ENCODE data around the gene ACSL1.
"Not testable (repeated sequence)": the region's sequence is repeated elsewhere in the genome, so short reads cannot be mapped to it uniquely, and the experiment has no call there.

The ACSL1 gene

DNA sequence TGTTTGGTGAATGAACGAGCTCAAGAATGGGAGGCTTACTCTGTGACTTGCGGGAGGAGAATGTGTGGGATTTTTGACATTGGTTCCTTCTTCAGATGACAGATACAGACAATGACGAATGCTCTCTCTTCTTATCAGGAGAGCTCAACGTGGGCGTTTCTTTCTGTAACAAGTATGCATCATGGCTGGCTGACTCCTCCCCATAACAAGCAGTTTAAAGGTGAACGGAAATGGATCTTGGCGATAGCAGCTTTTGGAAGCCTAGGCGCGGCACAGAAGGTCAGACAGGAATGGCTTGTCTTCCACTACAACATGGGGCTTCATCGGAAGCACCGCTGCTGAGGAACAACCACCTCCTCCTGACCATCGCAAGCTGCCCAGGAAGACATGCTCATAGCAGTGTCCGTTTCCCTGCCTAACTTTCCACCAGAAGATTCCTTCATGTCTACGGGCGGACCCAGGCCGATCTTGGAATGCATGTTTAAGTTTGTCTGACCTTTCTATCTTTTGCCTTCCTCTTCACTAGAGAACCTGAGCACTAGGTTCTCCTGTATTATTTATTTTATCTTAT, 18.3 kb upstream of the ACSL1 start:
- TF ChIP-seq EZH2phosphoT487 (IDR thresholded peaks at IDR 0.05; ENCODE audit: low read depth), result no peak
- TF ChIP-seq, protein P1, sequence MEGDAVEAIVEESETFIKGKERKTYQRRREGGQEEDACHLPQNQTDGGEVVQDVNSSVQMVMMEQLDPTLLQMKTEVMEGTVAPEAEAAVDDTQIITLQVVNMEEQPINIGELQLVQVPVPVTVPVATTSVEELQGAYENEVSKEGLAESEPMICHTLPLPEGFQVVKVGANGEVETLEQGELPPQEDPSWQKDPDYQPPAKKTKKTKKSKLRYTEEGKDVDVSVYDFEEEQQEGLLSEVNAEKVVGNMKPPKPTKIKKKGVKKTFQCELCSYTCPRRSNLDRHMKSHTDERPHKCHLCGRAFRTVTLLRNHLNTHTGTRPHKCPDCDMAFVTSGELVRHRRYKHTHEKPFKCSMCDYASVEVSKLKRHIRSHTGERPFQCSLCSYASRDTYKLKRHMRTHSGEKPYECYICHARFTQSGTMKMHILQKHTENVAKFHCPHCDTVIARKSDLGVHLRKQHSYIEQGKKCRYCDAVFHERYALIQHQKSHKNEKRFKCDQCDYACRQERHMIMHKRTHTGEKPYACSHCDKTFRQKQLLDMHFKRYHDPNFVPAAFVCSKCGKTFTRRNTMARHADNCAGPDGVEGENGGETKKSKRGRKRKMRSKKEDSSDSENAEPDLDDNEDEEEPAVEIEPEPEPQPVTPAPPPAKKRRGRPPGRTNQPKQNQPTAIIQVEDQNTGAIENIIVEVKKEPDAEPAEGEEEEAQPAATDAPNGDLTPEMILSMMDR (IDR thresholded peaks at IDR 0.05; ENCODE audit: low read depth, low read length), result no peak
- H3K4me1 ChIP-seq (ENCODE audit: low read length), result peaks cover 9% of the 10 kb centered on the region
- H3K27ac ChIP-seq (ENCODE audit: low read length), result no peak overlapping the region
- no peaks in the 10 kb centered on the region for H3K9me3 ChIP-seq (ENCODE audit: insufficient read depth, low read length)
- no peaks in the 10 kb centered on the region for H3K36me3 ChIP-seq (replicated peaks; ENCODE audit: low read depth, low read length)
- no peak overlapping the region for H3K4me3 ChIP-seq (ENCODE audit: low read length)
- H3K4me2 ChIP-seq (ENCODE audit: low read length), result no peak overlapping the region
- H3K79me2 ChIP-seq (ENCODE audit: low read length), result no peaks in the 10 kb centered on the region
- H3K27me3 ChIP-seq (ENCODE audit: low read depth, low read length), result no peaks in the 10 kb centered on the region
- H3K9ac ChIP-seq (ENCODE audit: low read length), result no peak overlapping the region
- no peaks in the 10 kb centered on the region for H4K20me1 ChIP-seq (ENCODE audit: insufficient read depth, low read length)
- H2AFZ ChIP-seq (ENCODE audit: low read depth, low read length), result no peak overlapping the region

DNA sequence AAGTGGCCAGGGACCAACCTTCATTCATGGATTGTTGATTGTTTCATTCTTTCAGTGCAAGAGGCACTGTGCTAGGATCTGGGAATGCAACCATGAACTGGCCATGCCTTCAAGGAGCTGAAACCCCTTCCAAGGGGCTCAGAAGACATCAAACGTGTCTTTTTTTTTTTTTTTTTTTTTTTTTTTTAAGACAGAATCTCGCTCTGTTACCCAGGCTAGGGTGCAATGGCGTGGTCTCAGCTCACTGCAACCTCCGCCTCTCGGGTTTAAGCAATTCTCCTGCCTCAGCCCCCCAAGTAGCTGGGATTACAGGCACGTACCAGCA, 13.3 kb upstream of the ACSL1 start:
- H4K20me1 ChIP-seq (ENCODE audit: insufficient read depth, low read length); H3K36me3 ChIP-seq (replicated peaks; ENCODE audit: low read depth, low read length); H2AFZ ChIP-seq (ENCODE audit: low read depth, low read length); H3K4me2 ChIP-seq (ENCODE audit: low read length); H3K27me3 ChIP-seq (ENCODE audit: low read depth, low read length); H3K9ac ChIP-seq (ENCODE audit: low read length); H3K4me1 ChIP-seq (ENCODE audit: low read length); H3K27ac ChIP-seq (ENCODE audit: low read length); H3K4me3 ChIP-seq (ENCODE audit: low read length); H3K9me3 ChIP-seq (ENCODE audit: insufficient read depth, low read length); H3K79me2 ChIP-seq (ENCODE audit: low read length): not testable (repeated sequence)

DNA sequence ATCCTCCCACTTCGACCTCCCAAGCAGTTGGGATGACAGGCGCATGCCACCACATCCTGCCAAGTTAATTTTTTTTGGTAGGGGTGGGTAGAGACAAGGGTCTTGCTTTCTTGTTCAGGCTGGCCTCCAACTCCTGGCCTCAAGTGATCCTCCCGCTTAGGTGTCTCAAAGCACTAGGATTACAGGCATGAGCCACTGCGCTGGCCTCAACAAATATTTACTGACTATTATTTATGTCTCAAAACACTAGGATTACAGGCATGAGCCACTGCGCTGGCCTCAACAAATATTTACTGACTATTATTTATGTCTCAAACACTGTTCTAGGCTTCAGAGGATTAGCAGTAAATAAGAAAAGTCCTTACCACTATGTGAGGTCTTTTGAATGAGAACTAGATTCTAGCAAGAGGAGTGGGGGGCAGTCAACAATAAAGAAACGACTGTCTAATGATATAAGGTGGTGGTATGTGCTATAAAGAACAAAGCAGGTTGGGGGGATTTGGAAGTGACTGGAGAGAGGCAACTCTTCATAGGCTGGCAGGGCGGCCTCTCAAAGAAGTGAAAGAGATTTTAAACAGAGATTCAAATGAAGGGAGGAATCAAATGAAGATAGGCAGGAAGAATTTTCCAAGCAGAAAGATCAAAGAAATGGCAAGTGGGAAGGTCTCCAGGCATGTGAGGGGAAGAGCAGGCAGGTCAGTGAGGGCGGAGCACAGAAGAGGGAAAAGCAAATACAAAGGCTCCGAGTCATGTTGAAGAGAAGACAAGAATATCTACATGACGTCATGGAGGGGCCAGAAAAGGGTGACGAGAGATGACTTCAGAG, 12.7 kb upstream of the ACSL1 start:
- Histone ChIP-seq H2AFZ (ENCODE audit: low read depth, low read length) (no peak overlapping the region), H3K4me2 (ENCODE audit: low read length) (no peak overlapping the region), H3K27me3 (ENCODE audit: low read depth, low read length) (no peaks in the 10 kb centered on the region), H3K36me3 (replicated peaks; ENCODE audit: low read depth, low read length) (no peaks in the 10 kb centered on the region), H3K4me1 (ENCODE audit: low read length) (no peaks in the 10 kb centered on the region), H4K20me1 (ENCODE audit: insufficient read depth, low read length) (no peaks in the 10 kb centered on the region), H3K27ac (ENCODE audit: low read length) (no peak overlapping the region), H3K4me3 (ENCODE audit: low read length) (no peak overlapping the region), H3K9me3 (ENCODE audit: insufficient read depth, low read length) (no peaks in the 10 kb centered on the region), H3K79me2 (ENCODE audit: low read length) (no peaks in the 10 kb centered on the region), H3K9ac (ENCODE audit: low read length) (no peak overlapping the region)
- TF ChIP-seq, protein P1 (IDR thresholded peaks at IDR 0.05; ENCODE audit: low read depth, low read length), result no peak
- no peak for TF ChIP-seq EZH2phosphoT487 (IDR thresholded peaks at IDR 0.05; ENCODE audit: low read depth)

DNA sequence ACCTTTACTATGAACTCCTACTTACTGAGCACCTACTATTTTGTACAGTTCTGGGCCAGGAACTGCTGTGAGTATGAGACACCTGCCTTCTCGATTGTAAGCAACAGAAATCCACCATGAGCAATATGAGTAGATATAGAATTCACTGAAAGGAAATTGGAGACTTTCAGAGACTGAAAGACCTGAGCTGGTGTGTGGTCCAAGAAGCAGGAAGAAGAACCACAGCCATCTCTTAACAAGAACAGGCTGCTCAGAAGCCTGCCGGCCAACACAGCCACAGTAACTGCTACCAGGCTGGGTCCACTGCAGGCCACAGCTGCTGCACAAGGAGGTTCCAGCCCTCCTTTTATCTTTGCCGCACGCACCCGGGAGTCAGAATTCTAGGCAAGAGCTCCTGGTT, 10.8 kb upstream of the ACSL1 start:
- no peaks in the 10 kb centered on the region for H3K27me3 ChIP-seq (ENCODE audit: low read depth, low read length)
- no peak overlapping the region for H3K4me2 ChIP-seq (ENCODE audit: low read length)
- no peaks in the 10 kb centered on the region for H3K79me2 ChIP-seq (ENCODE audit: low read length)
- H2AFZ ChIP-seq (ENCODE audit: low read depth, low read length), result no peak overlapping the region
- H3K4me3 ChIP-seq (ENCODE audit: low read length), result no peak overlapping the region
- no peak for TF ChIP-seq EZH2phosphoT487 (IDR thresholded peaks at IDR 0.05; ENCODE audit: low read depth)
- TF ChIP-seq, protein P1 (IDR thresholded peaks at IDR 0.05; ENCODE audit: low read depth, low read length), result no peak
- H4K20me1 ChIP-seq (ENCODE audit: insufficient read depth, low read length), result no peaks in the 10 kb centered on the region
- no peaks in the 10 kb centered on the region for H3K9me3 ChIP-seq (ENCODE audit: insufficient read depth, low read length)
- H3K9ac ChIP-seq (ENCODE audit: low read length), result no peak overlapping the region
- H3K36me3 ChIP-seq (replicated peaks; ENCODE audit: low read depth, low read length), result no peaks in the 10 kb centered on the region
- H3K27ac ChIP-seq (ENCODE audit: low read length), result no peak overlapping the region
- no peaks in the 10 kb centered on the region for H3K4me1 ChIP-seq (ENCODE audit: low read length)

All from OCI-LY3 (cell line).